Right atrium auricular region (tissue), 2 donors: ENCODE measurements around the gene REXO1. TPM values are rescaled to one million over a fixed set of nuclear protein-coding genes. Genes with fewer than 3 reads are reported as not detected.

Experiments
- DNase-seq: peaks from one replicate; pipeline ENCODE4 v3.0.0-alpha.2; 2019; ENCODE audit warnings: low spot score
- H3K27ac ChIP-seq, 2 donors: fragments of 200-600 bp; sonication (generic); 1 replicate in 1 of 2; 2 replicates in 1 of 2; pipeline ENCODE4 v1.5.1; 2016 to 2019
- H3K27me3 ChIP-seq, 2 donors: fragments of 200-600 bp; sonication (generic); one replicate each; pipeline versions ENCODE4 v1.5.1 to v1.6.0; 2017 to 2019
- H3K36me3 ChIP-seq: fragments of 200-600 bp; sonication (generic); one replicate; pipeline ENCODE4 v1.5.1; 2016
- H3K4me1 ChIP-seq, 2 donors: fragments of 200-600 bp; sonication (generic); one replicate each; pipeline versions ENCODE4 v1.5.1 to v1.6.0; 2017 to 2019
- H3K4me3 ChIP-seq, 2 donors: fragments of 200-600 bp; sonication (generic); 1 replicate in 1 of 2; 2 replicates in 1 of 2; pipeline ENCODE4 v1.5.1; 2017 to 2019; ENCODE audit warnings: mild to moderate bottlenecking in 1 of 2, moderate library complexity in 1 of 2
- H3K9me3 ChIP-seq, 2 donors: fragments of 200-600 bp; sonication (generic); one replicate each; pipeline ENCODE4 v1.5.1; 2019
- total RNA-seq, 2 donors: library from RNA; depleted of rRNA; stranded (reverse); fragments of >200 nt; gene quantifications; one replicate each; pipeline ENCODE4 v1.1.0, GENCODE V29; 2016
- TF ChIP-seq, protein P1 (sequence below), 2 donors: fragments of 200-600 bp; sonication (generic); IDR thresholded peaks; one replicate each; pipeline ENCODE4 v1.5.1; 2019; ENCODE audit warnings: antibody characterized with exemption in 2 of 2

Gene REXO1
- total RNA-seq, 2 donors from 2014 or later: 9.6 to 12.1 TPM

DNA sequence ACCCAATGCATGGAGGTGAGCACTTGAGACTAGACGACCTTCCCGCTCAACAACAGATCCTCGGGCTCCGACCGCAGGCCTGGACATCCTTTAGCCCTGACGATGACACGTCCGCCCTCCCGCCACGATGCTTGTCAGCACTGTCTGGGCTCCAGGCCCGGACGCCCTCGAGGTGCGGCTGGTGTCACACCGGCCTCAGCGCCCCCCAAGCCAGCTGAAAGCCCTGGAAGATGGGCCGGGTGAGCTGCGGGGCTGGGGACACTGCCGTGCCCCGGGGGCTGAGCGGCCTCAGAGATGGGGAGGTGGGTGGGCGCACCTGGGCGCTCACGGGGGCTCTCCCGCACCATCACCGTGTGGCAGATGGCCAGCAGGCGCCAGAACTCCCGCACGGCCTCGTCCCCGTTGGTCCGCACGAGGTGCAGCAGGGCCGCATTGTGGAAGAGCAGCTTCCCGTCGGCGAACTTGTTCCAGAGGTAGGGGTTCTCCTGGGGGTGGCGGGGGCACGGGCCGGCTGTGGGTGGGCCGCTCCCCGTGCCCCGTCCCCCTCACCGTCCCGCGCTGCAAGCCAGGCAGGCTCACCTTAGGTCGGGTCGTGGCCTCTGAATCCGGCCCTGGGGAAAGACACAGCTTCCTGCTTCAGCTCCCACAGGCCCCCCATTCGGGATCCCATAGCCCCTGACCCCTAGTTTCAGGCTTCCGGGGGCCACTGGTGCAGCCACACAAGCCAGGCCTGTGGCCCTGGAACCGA, 51.7 kb downstream of the REXO1 start:
- Histone ChIP-seq H3K36me3 (no peaks in the 10 kb centered on the region), H3K4me3 (no peak overlapping the region), H3K4me1 (peaks cover 0 to 7% of the 10 kb centered on the region in 2 donors), H3K27me3 (no peaks in the 10 kb centered on the region), H3K9me3 (no peaks in the 10 kb centered on the region), H3K27ac (no peak overlapping the region)
- DNase-seq: no peak
- TF ChIP-seq, protein P1, sequence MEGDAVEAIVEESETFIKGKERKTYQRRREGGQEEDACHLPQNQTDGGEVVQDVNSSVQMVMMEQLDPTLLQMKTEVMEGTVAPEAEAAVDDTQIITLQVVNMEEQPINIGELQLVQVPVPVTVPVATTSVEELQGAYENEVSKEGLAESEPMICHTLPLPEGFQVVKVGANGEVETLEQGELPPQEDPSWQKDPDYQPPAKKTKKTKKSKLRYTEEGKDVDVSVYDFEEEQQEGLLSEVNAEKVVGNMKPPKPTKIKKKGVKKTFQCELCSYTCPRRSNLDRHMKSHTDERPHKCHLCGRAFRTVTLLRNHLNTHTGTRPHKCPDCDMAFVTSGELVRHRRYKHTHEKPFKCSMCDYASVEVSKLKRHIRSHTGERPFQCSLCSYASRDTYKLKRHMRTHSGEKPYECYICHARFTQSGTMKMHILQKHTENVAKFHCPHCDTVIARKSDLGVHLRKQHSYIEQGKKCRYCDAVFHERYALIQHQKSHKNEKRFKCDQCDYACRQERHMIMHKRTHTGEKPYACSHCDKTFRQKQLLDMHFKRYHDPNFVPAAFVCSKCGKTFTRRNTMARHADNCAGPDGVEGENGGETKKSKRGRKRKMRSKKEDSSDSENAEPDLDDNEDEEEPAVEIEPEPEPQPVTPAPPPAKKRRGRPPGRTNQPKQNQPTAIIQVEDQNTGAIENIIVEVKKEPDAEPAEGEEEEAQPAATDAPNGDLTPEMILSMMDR (IDR thresholded peaks at IDR 0.05): no peak

DNA sequence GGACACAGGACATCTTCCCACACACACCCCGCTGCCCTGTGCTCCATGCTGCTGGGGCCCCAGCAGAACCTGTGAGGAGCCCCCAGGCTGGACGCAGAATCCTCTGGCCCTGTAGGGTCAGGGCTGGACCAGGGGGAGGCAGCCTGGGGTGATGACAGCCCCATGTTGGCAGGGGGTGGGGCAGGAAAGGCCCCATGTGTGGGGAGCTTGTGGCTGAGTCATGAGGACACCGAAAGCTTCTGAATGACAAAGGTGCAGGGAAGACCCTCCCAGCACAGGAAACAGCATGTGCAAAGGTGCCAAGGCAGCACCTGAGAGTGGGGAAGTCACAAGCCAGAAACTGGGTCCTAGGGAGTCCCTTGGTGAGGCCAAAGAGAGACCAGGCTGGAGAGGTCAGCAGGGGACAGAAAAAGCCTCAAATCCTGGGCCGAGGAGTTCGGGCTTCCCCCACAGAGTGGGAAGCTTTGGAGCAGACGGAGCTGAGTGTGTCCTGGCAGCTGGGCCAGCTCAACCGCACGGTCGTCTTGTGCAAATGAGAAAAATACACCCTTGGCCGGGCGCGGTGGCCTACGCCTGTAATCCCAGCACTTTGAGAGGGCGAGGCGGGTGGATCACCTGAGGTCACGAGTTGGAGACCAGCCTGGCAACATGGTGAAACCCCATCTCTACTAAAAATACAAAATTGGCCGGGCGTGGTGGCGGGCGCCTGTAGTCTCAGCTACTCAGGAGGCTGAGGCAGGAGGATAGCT, 53.7 kb downstream of the REXO1 start:
- Histone ChIP-seq H3K4me3 (no peak overlapping the region), H3K27ac (no peak overlapping the region), H3K27me3 (no peaks in the 10 kb centered on the region), H3K4me1 (peaks cover 0 to 10% of the 10 kb centered on the region in 2 donors), H3K9me3 (no peaks in the 10 kb centered on the region), H3K36me3 (no peaks in the 10 kb centered on the region)
- DNase-seq: no peak
- TF ChIP-seq, protein P1 (IDR thresholded peaks at IDR 0.05): no peak

DNA sequence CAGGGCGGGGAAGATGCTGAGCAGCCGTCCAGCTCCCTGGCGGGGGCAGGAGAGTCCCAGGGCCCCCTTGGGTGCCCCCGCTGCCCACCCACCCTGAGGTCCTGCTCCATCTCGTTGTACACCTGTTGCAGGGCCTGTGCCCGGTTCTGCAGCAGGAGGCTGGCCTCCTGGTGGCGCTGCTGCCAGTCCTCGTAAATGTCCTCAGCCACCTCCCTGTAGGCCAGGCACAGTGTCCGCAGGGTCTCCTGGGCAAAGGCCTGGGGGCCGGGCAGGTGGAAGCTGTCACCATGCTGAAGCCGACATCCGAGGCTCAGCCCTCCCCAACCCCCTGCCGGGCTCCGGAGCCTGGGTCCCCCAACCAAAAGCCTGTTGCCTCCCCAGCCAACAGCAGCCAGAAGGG, 56.4 kb downstream of the REXO1 start:
- H3K4me3 ChIP-seq: no peak overlapping the region
- no peak for DNase-seq
- H3K9me3 ChIP-seq: no peaks in the 10 kb centered on the region
- H3K27me3 ChIP-seq: peaks cover 5 to 9% of the 10 kb centered on the region in 2 donors
- peaks cover 0 to 20% of the 10 kb centered on the region in 2 donors for H3K4me1 ChIP-seq
- TF ChIP-seq, protein P1 (IDR thresholded peaks at IDR 0.05): no peak
- no peaks in the 10 kb centered on the region for H3K36me3 ChIP-seq
- H3K27ac ChIP-seq: no peak overlapping the region

DNA sequence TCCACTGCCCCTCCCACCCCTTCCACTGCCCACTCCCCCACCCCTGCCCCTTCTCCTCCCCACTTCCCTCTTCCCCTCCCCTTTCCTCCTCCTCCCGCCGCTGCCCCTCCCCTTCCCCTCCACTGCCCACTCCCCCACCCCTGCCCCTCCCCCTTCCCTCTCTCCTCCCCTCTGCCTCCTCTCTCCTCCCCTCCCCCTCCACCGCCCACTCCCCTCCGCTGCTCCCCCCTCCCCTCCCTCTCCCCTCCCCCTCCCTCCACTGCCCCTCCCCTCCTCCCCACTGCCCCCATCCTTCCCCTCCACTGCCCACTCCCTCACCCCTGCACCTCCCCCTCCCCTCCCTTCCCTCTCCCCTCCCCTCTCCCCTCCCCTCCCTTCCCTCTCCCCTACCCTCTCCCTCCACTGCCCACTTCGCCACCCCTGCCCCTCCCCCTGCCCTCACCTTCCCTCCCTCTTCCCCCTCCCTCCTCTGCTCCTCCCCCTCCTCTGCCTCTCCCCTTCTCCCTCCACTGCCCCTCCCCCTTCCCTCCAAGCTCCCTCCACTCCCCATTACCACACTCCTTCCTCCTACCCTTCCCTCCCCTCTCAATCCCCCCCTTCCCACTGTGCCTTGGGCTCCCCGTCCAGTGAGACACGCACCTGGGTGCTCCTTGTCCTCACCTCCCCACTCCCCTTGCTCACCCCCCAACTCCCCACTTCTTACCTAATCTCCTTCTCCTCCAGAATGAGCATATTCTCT, 58.1 kb downstream of the REXO1 start:
- no peaks in the 10 kb centered on the region for H3K9me3 ChIP-seq
- peak overlapping the region in 1 of 2 donors; percentile 33 for H3K4me3 ChIP-seq
- peaks cover 0 to 13% of the 10 kb centered on the region in 2 donors for H3K4me1 ChIP-seq
- no peaks in the 10 kb centered on the region for H3K36me3 ChIP-seq
- H3K27me3 ChIP-seq: peaks cover 5 to 9% of the 10 kb centered on the region in 2 donors
- DNase-seq: no peak
- H3K27ac ChIP-seq: no peak overlapping the region
- TF ChIP-seq, protein P1 (IDR thresholded peaks at IDR 0.05): no peak

DNA sequence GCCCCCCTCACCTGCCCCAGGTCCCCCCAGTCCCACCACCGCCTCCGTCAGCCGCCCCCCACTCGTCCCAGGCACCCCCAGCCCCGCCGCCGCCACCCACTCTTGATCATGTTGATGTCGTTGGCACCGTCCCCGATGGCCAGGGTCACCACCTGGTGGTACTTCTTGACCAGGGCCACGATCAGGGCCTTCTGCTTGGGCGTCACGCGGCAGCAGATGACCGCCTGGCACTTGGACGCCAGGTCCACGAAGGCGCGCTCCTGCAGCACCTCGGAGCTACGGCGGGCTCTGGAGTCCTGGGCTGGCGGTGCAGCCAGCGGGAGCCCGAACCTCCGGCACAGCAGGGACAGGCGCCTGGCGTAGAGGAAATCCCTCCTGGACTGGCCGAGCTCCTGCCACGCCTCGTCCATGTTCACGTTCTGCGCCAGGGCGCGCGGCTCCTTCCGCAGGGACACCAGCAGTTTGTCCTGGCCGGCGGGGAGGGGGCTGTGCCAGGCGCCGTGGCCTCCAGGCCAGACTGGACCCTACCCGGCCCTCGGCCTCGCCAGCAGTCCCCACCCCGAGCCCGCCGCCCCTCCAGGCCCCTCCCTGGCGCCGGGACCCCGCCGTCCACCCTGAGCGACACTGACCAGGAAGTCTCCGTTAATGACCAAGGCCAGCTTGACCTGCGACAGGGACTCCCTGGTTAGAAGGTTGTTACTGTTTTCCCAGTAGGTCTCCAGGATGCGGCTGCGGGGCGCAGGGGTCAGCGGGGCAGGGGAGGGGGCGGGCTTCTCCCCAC, 58.8 kb downstream of the REXO1 start:
- TF ChIP-seq, protein P1 (IDR thresholded peaks at IDR 0.05): no peak
- H3K4me3 ChIP-seq: peak overlapping the region in 1 of 2 donors; percentile 33
- H3K27me3 ChIP-seq: peaks cover 5 to 9% of the 10 kb centered on the region in 2 donors
- no peak for DNase-seq
- H3K9me3 ChIP-seq: no peaks in the 10 kb centered on the region
- no peaks in the 10 kb centered on the region for H3K36me3 ChIP-seq
- H3K27ac ChIP-seq: no peak overlapping the region
- H3K4me1 ChIP-seq: peaks cover 0 to 13% of the 10 kb centered on the region in 2 donors
